NOMO-1 treated with DMSO at 0.1 percent for 48 hours (cell line): ENCODE data around the gene LY86.

Experiments
- DNase-seq: peaks from one replicate; lab custom pipeline; 2025; ENCODE audit not compliant: unreplicated experiment; lab: John Stamatoyannopoulos, UW

LY86 gene

DNA sequence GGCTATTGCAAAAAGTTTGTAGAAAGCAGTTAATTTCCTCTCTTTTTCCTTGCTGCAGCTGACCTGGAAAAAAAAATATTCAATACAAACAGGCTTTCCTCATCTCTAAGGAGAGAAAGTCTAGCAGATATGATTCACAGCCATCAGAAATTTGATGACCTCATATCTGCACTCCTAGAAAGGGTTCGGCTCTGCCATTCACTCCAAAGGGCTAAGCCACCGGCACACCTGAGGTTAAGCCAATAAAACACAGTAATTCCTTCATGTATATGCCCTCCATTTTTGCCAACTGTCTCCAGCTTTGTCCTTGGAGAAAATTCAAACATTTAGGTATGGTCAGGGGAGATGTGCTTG is 18.7 kb upstream of the LY86 start:
- DNase-seq = no peak

DNA sequence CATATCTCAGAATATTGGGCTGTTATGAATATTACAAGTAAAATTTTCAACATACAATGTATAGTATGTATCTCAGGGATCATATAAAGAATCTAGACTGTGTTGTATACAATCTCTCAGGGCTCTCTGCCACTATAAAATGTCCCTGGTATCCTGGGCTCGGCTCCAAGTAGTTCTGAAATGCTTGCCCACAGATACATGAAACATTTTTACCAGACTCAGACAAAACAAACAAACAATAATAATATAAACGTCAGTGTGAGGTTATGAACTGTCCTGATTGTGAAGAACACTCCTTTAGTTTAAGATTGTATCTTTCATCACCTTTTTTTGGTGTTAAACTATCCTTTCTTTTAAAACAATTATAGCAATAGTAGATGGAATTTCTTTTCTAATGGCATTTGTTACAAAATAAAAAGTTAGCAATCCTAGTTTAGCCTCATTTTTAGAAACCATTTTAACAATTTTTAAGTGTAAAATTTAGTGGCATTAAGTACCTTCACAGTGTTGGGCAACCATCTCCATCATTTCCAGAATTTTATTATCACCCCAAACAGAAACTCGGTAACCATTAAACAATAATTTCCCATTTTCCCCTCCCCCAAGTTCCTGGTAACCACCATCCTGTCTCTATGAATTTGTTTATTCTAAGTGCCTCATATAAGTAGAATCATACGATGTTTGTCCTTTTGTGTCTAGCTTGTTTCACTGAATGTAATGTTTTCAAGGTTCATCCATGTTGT is 17.4 kb upstream of the LY86 start:
- DNase-seq = no peak

DNA sequence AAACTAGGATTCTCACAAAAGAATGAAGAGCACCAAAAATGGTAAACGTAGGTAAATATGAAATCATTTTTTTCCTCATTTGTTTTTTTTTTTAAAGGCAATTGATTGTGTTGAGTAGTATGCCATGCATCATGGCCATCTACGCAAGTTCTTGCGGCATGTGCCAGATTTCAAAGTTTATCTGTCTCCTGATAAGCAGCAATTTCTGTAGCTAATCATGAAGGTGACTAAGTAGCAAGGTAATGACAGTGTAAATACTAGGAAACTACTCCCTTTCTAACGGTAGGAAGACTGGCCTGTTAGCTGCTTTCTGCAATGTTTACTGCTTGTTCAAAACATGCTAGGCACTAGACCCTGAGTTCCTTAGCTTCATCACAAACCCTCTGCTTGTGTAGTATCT is 13.4 kb upstream of the LY86 start:
- DNase-seq = no peak

DNA sequence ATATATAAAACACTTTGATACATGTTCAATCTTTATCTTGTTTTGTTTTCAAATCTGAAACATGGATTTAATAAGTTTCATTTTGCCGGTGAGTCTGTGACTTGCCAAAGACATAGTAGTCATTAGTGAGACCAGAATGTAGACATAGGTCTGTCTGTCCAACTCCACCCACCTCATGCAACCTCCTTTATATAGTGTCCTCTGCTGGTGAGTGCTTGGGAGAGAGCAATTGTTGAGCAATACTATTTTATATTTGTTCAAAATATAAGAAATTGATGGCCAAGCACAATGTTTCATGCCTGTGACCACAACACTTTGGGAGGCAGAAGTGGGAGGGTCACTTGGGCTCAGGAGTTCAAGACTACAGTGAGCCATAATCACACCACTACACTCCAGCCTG is 10.8 kb upstream of the LY86 start:
- peak; percentile 52 for DNase-seq

DNA sequence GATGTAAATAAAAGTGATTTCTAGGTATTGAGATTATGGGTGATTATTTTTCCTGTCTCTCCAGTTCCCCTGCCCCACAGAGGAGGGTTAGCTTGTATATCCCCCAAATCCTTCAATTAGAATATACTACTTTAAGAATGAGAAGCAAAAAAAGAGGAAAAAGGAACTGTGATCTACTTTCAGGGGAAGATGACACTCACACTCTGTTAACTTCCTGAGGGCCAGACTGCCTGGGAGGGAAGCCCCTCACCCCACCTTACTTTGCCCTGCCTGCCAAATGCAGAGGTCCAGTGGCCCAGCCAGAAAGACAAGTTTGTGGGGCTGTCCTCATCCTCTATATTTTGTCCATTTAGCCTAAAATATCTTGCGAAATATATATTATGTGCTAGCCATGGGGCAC is 9.2 kb upstream of the LY86 start:
- DNase-seq = peak; percentile 15

DNA sequence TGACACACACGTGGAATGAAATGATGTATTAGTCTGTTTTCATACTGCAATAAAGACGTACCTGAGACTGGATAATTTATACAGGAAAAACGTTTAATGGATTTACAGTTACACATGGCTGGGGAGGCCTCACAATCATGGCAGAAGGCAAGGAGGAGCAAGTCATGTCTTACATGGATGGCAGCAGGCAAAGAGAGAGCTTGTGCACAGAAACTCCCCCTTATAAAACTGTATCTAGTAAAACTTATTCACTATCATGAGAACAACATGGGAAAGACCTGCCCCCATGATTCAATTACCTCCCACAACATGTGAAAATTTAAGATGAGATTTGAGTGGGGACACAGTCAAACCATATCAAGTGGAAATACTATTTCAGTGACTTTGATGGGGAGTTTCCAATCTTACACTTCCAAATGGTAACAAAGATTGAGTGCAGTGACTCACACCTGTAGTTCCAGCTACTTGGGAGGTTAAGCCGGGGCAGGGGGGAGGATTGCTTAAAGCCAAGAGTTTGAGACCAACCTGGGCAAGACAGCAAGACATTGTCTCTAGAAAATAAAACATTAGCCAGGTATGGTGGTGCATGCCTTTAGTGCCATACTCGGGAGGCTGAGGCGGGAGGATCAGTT is 8.2 kb upstream of the LY86 start:
- DNase-seq = no peak

DNA sequence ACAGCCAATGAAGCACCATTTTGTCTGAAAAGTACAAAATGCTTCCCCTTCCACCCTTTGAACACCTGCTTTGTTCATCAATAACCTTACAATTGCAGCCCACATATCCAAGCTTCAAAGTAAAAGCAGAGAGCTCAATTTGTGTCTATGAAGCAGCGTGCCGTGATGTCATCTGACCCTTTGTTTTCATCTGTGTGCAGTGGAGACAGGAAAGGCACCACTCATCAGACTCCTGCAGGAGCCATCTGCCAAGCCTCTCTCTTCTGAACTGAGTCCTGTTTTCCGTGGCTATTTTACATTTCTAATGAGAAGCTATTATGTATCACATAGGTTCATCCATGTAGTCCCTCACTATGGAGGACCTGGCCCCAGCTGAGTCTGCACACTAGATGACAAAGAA is 7.5 kb upstream of the LY86 start:
- DNase-seq = no peak

DNA sequence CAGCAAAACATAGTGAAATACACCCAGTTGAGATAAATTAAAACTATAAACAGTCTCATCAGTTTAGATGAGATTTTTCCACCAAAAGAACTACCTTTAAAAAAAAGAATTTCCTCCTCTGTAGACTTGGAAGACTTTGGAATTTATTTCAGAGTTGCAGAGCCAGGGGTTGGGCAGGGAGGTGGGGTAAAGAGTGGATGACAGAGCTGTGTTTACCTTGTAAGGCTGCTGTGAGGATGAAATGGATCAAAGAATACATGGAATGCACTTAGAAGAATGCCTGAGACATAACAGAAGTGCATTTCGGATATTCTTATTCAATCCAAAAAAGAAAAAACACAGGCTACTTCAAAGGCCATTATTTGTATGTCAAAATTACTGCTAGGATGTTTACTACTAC is 6.4 kb upstream of the LY86 start:
- no peak for DNase-seq

DNA sequence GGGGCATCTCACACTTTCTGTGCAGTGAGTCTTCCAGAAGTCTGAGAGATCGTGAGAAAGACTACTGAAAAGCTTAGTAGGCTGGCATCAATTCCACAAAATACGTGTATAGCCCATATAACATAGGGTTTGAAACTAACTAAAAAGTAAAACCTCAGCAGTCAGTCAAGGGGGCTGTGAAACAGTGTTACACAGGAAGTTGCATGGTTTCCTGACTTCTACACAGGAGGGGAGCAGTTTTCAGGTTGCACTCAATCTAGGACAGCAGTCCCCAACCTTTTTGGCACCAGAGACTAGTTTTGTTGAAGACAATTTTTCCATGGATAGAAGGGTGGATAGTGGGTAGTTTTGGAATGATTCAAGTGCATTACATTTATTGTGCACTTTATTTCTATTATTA is 4.7 kb upstream of the LY86 start:
- peak; percentile 13 for DNase-seq

DNA sequence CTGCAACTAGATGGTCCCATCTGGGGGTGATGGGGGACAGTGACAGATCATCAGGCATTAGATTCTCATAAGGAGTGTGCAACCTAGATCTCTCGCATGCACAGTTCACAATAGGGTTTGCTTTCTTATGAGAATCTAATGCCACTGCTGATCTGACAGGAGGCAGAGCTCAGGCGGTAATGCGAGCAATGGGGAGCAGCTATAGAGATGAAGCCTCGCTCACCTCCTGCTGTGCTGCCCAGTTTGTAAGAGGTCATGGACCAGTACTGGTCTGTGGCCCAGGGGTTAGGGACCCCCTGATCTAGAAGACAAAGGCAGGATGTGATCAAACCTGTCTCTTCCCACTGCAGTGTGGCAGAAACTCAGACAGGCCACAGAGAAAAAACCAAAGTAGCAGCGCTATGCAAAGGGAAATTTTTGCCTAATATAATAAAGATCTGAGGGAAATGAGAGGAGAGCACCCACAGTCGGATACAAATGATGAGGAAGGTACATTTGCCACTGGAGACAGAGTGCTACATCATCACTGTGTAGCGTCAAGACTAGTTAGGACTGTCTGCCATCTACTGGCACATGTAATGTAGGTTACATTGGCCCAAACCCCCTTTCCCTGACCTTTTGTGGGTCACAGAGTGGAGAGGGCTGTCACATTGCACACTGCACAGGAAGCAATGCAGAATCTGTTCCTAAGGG is 4.1 kb upstream of the LY86 start:
- DNase-seq = peak; percentile 7

DNA sequence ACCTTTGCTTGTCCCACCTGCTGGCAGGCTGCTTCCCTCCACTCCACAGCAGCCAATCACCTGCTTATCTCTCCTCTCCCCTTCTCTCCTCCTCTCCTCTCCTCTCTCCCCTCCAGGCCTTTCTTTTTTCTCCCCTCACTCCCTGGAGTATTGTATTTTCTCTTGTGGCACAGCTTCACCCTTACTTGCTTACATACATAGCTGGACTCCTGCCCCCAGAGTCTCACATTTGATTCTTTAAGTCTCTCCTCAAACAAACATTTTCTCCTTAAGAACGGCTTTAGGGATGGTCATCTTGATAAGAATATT is 3.6 kb upstream of the LY86 start:
- DNase-seq = no peak

DNA sequence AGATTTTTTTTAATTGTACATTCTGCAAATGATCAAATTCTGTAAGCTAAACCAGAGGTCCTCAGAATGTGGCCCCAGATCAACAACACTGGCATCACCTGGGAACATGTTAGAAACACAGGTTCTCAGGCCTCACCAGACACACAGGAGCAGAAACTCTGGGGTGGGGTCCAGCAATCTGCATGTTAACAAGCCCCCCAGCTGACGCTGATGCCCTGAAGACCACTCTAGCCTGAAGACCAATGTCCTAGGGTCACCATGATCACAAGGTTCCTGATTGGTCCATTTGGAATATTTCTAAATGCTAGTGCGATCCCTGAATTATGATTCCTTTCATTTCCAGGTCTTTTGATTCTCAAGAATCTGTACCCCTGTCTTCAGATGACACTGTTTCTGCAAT is 2.4 kb upstream of the LY86 start:
- no peak for DNase-seq

DNA sequence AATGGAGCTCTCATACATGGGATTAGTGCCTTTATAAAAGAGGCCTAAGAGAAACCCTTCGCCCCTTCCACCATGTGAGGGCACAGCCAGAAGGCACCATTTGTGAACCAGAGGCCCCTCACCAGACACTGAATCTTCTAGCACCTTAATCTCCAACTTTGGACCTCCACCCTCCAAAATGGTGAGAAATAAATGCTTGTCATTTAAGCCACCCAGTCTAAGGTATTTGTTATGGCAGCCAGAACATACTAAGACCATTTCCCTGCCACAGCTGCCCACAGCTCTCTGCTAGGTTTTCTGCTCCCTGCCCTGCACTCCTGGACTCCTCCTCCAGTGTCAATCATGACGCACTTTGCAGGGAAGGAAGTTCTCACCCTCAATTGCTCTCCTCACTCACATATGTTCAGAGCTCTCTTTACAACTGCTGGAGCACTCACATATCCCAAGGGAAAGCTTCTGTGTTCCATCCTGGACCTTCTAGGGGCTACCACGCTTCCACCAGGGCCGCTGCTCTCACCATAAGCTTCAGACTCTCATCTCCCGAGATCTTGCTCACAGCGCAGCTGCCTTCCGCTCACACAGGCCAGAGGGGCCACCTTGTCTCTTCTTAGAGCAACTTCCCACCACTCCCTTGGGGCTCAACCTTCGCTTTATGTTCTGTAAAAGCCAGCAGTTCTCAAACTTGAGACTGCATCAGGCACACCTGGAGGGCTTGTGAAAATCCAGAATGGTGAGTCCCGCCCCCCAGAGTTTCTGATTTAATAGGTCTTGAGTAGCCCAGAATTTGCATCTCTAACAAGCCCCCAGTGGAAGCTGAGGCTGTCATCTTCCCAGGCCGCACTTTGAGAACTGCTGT is 1.6 kb upstream of the LY86 start:
- peak; percentile 49 for DNase-seq

DNA sequence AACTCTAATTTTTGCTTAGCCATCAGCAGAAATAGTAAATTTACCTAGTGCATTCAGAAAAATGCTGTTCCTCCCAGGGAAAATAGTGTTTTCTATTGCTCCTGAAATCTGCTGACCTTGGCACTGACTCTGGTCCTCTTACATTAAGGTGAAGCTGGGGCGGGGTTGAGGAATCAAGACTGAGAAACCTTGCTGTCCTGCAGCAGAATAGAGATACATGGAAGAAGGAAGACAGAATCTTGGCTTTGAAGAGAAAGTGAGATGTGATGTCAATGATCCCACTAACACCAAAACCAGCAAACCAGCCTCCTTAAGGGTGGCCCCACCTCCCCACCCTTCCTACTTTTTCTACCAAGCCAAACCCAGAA is 840 bp upstream of the LY86 start:
- DNase-seq = peak; percentile 14

DNA sequence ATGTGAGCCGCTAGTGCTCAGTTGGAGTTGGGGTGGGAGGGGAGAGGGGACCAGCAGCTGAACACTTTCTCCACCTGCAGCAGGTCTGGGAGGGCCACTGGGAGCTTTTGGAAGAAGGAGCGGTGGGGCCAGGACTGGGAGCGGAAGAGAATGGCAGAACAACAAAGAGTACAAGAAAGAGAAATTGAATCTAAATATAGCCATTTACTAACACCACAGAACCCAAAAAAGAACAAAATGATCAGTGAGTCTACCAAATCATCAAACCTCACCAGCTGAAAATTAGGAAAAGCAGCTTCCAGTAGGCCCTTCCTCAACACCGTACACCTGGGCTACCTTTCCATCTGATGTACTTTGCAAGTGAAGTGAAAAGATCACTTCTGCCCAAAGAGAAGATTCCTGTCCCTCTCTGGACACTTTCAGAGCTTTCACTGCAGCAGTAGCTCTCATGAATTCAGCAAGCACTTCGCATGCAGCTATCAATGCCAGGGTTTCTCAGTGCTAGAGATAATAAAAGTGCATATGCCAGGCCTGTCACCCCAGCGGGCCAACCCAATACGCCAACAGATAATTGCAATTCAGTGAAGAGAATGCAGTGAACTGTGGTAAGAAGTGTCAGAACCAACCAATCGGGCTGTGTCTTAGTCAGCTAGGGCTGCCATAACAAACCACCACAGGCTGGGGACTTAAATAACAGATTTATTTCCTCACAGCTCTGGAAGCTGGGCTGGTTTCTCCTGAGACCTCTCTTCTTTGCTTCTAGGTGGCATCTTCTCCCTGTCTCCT is 597 bp downstream of the LY86 start:
- peak; percentile 58 for DNase-seq

DNA sequence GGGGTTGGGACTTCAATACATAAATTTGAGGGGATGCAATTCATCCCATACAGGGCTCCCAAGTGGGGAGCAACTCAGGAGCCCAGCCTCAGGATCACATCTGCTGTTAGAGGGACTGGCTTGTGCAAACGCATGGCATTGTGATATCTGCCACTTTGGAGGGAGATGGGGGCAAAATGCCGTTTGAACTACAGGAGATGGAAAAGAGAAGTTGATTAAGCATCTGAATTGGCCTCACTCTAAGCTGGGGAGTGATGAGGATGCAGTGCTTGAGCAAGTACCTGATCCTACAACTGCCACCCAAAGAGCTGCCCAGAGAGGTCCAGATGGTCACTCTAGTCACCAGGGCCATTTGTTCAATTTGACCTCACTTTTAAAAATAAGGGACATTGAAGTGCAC is 2.0 kb downstream of the LY86 start:
- peak; percentile 48 for DNase-seq

DNA sequence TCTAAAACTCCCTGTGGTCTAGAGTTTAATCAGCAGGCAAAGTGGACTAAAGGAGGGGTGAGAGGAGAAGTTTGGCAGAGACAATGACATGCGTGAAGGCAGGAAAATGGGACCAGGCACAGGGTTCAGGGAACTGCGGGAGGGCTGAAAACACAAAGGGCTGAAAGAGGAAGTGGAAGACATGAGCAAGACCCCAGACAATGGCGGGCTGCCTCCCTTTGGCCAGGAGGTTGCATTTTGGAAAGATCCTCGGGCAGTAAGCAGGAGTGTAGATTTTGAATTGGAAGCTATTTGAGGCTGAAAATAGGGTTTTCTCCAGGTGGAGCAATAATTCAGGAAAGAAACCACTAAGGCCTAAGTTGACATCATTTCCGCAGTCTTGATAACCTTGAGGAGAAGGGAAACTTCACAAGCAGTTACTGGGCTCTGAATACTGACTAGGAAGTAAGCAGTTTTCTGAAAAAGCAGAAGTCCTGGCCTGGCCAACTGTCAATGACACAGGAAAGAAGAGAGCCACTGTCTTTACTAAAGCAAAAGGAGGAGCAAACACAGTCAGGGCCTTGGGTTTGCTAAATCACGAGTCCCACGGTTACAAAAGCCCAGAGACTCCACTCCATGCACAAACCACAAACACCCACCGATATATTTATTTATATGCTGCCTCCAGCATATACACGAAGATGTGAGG is 3.4 kb downstream of the LY86 start:
- DNase-seq = peak; percentile 99

DNA sequence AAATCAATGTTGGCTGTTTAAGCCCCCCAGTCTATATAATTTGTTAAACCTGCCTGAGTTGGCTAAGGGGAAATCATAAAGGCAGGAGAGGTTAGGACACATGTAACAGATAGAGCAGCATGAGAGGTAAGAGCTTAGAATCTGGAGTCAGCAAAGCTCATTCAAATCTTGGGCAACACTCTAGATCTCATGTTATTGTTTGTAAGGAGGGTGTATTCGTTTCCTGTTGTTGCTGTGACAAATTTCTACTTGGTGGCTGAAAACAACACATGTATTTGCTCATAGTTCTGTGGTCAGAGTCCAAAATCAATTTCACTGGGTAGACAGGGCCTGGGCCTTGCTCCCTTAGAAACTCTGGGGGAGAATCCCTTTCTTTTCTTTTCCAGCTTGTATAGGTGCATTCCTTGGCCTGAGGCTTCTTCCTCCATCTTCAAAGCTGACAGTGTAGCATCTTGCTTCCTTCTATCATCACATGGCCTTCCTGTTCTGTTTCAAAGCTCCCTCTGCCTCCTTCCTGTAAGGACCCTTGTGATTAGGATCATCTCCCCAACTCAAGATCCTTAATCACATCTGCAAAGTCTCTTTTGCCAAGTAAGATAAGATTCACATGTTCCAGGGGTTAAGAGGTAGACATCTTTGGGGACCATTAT is 4.4 kb downstream of the LY86 start:
- DNase-seq = peak; percentile 13

DNA sequence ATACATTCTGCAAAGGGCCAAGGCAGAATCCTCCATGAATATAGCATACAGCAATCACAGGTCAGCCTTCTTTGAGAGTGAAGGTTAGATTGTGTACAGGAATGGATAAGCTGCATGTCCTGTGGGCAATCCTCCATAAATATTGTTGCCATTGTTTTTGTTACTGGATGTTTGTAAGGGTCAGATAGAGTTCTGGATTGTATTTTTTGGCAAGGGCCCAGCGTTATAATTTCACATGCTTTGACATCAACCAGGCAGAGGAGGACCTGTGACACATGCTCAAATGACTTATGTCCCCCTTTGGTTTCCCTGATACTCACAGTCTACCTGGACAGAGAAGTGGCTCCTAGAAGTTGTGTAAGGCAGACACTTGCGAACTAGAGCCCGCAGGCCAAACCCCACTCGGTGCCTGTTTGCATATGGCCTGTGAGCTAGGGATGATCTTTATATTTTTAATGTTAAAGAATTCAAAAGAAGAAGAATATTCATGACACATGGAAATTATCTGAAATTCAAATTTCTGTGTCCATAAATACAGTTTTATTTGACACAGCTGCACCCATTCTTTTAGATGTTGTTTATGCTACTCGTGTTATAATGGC is 5.4 kb downstream of the LY86 start:
- DNase-seq = no peak

DNA sequence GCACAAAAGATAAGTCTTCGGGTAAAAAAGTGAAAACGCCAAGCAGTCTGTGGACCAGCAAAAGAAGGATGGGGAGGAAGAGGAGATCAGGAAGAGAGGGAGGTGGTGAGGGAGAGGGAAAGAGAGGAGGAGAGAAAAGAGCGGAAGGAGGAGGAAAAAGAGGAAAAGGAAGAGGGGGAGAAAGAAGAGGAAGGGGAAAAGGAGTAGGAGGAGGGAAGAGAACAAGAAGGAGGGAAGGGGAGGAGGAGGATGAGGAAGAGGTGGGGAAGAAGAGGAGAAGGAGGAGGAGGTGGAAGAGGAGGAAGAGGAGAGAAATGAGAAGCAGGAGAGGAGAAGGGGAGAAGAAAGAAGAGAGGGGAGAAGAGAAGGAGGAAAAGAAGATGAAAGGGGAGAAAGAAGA is 6.5 kb downstream of the LY86 start:
- DNase-seq = no peak
